GM19455 (cell line): ENCODE measurements around the gene PI16.

Experiments used
- ATAC-seq: cut with Tn5 transposase; IDR thresholded peaks from one replicate; pipeline ENCODE4 v1.9.1; 2021; ENCODE audit not compliant: unreplicated experiment

PI16 gene

GRCh38 chr6:36955671-36956445 is 1.3 kb downstream of the PI16 start:
- no peak for ATAC-seq

- ATAC-seq: no peak
Measured at GRCh38 chr6:36956446-36956820, 1.9 kb downstream of the PI16 start.

- ATAC-seq: no peak
Measured at GRCh38 chr6:36957773-36958271, 3.3 kb downstream of the PI16 start.

- no peak for ATAC-seq
Measured at GRCh38 chr6:36958775-36959554, 4.4 kb downstream of the PI16 start.

- ATAC-seq: no peak
Measured at GRCh38 chr6:36959555-36960250, 5.2 kb downstream of the PI16 start.

GRCh38 chr6:36961441-36962435 is 7.2 kb downstream of the PI16 start:
- ATAC-seq: no peak

GRCh38 chr6:36962874-36963273 is 8.3 kb downstream of the PI16 start:
- no peak for ATAC-seq

- ATAC-seq: no peak
Measured at GRCh38 chr6:36963451-36964290, 9.1 kb downstream of the PI16 start.

- no peak for ATAC-seq
Measured at GRCh38 chr6:36964349-36964748, 9.8 kb downstream of the PI16 start.

- ATAC-seq: no peak
Measured at GRCh38 chr6:36964908-36965307, 10.4 kb downstream of the PI16 start.

- ATAC-seq: no peak
Measured at GRCh38 chr6:36967301-36967700, 12.8 kb downstream of the PI16 start.

- no peak for ATAC-seq
Measured at GRCh38 chr6:36967757-36968156, 13.2 kb downstream of the PI16 start.

- ATAC-seq: no peak
Measured at GRCh38 chr6:36968266-36968977, 13.9 kb downstream of the PI16 start.

GRCh38 chr6:36969240-36969691 is 14.7 kb downstream of the PI16 start:
- no peak for ATAC-seq

- no peak for ATAC-seq
Measured at GRCh38 chr6:36969988-36970891, 15.7 kb downstream of the PI16 start.

GRCh38 chr6:36970892-36971842 is 16.6 kb downstream of the PI16 start:
- no peak for ATAC-seq
